ENCODE results near the gene PSME2.
A peak's percentile ranks its signal among the peaks of the same experiment; 100 is the strongest.

Gene PSME2

DNA sequence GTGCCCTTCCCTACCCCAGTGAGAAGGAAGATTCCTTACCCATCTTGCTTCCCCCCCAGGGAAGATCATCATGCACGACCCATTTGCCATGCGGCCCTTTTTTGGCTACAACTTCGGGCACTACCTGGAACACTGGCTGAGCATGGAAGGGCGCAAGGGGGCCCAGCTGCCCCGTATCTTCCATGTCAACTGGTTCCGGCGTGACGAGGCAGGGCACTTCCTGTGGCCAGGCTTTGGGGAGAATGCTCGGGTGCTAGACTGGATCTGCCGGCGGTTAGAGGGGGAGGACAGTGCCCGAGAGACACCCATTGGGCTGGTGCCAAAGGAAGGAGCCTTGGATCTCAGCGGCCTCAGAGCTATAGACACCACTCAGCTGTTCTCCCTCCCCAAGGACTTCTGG lies 43.0 kb downstream of the PSME2 start:
- H3K4me3 Mint-ChIP-seq, result no peak overlapping the region
- no peaks in the 10 kb centered on the region for H3K9me3 Mint-ChIP-seq
- H3K27ac Mint-ChIP-seq, result no peak overlapping the region
- H3K4me1 Mint-ChIP-seq, result peaks cover 17% of the 10 kb centered on the region
- DNase-seq, result no peak
- H3K27me3 Mint-ChIP-seq, result no peaks in the 10 kb centered on the region
- no peak for ATAC-seq

DNA sequence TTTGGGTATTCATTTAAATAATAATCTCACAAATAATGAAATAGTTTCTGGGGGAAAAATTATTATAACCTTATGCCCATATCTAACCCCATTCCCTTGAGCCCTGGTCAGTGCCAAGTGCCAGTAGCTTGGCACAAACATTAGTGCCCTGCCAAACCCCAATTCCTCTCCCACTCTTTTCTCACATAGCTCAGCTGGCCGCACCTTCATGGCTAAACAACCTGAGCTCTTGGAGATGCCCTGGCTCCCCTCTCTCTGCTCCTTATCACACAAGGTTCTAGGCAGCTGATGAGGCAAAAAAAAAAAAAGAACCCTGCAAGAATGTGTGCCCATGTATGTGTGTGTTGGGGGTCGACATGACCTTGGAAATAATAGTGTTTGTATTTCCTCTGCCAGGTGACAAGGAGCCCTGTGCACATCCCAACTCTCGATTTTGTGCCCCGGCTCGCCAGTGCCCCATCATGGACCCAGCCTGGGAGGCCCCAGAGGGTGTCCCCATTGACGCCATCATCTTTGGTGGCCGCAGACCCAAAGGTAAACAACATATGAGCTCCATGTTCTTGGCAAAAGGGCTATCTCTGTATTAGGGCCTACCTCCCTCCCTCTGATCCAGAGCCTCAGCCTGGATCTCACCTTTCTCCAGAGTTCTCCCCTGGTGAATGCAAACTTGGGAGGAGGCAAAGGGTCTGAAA lies 43.9 kb downstream of the PSME2 start:
- Mint-ChIP-seq H3K9me3 (no peaks in the 10 kb centered on the region), H3K27ac (peak overlapping the region in 1 of 2 donors; percentile 6), H3K27me3 (no peaks in the 10 kb centered on the region), H3K4me3 (no peak overlapping the region), H3K4me1 (peaks cover 20% of the 10 kb centered on the region)
- DNase-seq (no peak), ATAC-seq (no peak)

DNA sequence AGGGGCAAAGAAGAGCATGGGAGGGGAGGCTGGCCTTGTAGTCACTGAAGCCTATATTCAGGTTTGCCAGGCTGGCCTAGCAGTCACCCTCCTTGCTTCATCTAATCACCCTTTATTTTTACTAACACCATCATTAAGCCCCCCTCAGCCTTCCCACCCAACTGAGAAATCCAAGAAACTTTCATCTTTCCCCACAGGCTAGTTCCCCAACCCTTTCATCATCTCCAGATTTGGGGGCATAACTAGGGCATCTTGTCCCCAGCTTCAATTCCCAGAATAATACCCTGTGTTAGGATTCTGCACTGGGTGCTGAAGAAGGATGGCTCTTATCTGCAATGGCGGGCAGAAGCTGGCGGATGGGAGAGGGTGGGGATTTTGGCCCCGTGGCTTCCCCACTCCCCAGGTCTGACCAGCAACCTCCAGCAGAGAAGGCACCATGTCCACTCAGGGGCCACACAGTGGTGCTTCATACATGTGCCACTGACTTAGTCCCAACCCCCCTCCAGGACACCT lies 45.4 kb downstream of the PSME2 start:
- ATAC-seq (no peak), DNase-seq (no peak)
- no peaks in the 10 kb centered on the region for H3K27me3 Mint-ChIP-seq
- H3K9me3 Mint-ChIP-seq, result no peaks in the 10 kb centered on the region
- H3K27ac Mint-ChIP-seq, result peak overlapping the region in 1 of 2 donors; percentile 12
- no peak overlapping the region for H3K4me3 Mint-ChIP-seq
- peaks cover 24% of the 10 kb centered on the region for H3K4me1 Mint-ChIP-seq

GRCh38 chr14:24100197-24100981 lies 46.0 kb downstream of the PSME2 start:
- peaks cover 23% of the 10 kb centered on the region for H3K4me1 Mint-ChIP-seq

GRCh38 chr14:24098927-24099813 lies 47.2 kb downstream of the PSME2 start:
- Mint-ChIP-seq H3K27ac (no peak overlapping the region), H3K9me3 (no peaks in the 10 kb centered on the region), H3K4me3 (no peak overlapping the region), H3K4me1 (peaks cover 22% of the 10 kb centered on the region), H3K27me3 (no peaks in the 10 kb centered on the region)
- no peak for ATAC-seq
- no peak for DNase-seq

More at GRCh38 chr14:24100197-24100981, 46.0 kb downstream of the PSME2 start:
- Mint-ChIP-seq H3K4me3 (no peak overlapping the region), H3K27ac (no peak overlapping the region), H3K27me3 (no peaks in the 10 kb centered on the region), H3K9me3 (no peaks in the 10 kb centered on the region)
- ATAC-seq, result no peak
- no peak for DNase-seq

GRCh38 chr14:24098229-24098926 lies 48.0 kb downstream of the PSME2 start:
- no peak overlapping the region for H3K4me3 Mint-ChIP-seq
- H3K27me3 Mint-ChIP-seq, result no peaks in the 10 kb centered on the region
- DNase-seq (no peak), ATAC-seq (no peak)
- peaks cover 27% of the 10 kb centered on the region for H3K4me1 Mint-ChIP-seq
- H3K27ac Mint-ChIP-seq, result peak overlapping the region in 1 of 2 donors; percentile 38
- no peaks in the 10 kb centered on the region for H3K9me3 Mint-ChIP-seq

- no peaks in the 10 kb centered on the region for H3K9me3 Mint-ChIP-seq
- H3K4me3 Mint-ChIP-seq, result peak overlapping the region; percentile 39 to 57
- H3K27ac Mint-ChIP-seq, result peak overlapping the region; percentile 65 to 99
- ATAC-seq, result no peak
- H3K4me1 Mint-ChIP-seq, result peaks cover 40% of the 10 kb centered on the region
- no peak for DNase-seq
- no peaks in the 10 kb centered on the region for H3K27me3 Mint-ChIP-seq
These were observed 49.7 kb downstream of the PSME2 start for GRCh38 chr14:24096545-24097181.

GRCh38 chr14:24095271-24096068 lies 50.9 kb downstream of the PSME2 start:
- H3K4me3 Mint-ChIP-seq, result peak overlapping the region; percentile 94 to 99
- DNase-seq, result peak; percentile 64 to 79
- H3K4me1 Mint-ChIP-seq, result peaks cover 45% of the 10 kb centered on the region
- ATAC-seq, result peak; percentile 66
- H3K27me3 Mint-ChIP-seq, result no peaks in the 10 kb centered on the region
- H3K27ac Mint-ChIP-seq, result peak overlapping the region; percentile 99 to 100
- no peaks in the 10 kb centered on the region for H3K9me3 Mint-ChIP-seq

- no peak for ATAC-seq
- peak in 1 of 2 donors; percentile 29 for DNase-seq
- H3K9me3 Mint-ChIP-seq, result no peaks in the 10 kb centered on the region
- H3K4me1 Mint-ChIP-seq, result peaks cover 46% of the 10 kb centered on the region
- H3K4me3 Mint-ChIP-seq, result peak overlapping the region; percentile 94 to 99
- no peaks in the 10 kb centered on the region for H3K27me3 Mint-ChIP-seq
- peak overlapping the region; percentile 99 to 100 for H3K27ac Mint-ChIP-seq
These were observed 51.6 kb downstream of the PSME2 start for GRCh38 chr14:24094841-24095270.

DNA sequence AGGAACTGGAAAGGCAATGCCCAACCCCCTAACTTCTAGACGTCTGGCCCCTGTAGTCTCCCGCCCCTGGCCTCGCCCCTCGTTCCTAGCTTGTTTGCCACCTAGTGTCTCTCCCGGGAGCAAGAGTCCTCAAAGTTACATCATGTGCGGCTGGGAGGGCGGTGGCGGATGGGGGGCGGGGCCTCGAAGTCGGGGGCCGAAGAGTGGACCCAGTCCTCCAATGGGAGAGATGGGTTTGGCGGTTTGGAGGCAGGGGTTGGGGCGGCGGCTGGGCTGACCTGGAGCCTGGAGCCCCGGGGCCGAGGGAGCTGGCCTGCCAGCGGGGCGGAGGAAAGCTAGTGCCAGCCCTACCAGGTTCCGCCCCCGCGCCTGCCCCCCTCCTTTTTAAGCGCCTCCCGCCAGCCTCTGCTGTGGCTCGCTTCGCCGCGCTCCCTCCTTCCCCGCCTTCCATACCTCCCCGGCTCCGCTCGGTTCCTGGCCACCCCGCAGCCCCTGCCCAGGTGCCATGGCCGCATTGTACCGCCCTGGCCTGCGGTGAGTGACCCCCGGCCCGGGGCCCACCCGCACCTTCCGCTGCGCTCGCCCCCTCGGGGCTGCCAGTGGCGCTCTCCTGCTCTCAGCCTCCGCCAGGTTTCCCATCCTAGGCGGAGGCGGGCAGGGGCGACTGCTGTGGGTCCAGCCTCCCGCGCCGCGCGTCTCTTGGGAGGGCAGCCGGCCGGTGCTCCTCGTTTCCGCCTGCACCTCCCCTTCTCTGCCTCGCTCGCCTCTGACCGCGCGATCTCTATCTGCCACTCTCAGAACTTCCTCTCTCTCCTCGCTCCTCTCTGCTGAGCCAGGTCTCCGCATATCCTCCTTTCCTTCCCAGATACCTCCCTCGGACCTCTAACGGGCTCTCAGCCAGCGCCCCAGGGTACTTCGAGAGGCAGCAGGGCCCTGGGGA lies 52.2 kb downstream of the PSME2 start, which contains the start of gene PCK2:
PCK2 (plus strand) TSS at position 411 of the 940 bp plus-strand sequence; CDS start at position 506, 95 bp downstream.
- no peaks in the 10 kb centered on the region for H3K9me3 Mint-ChIP-seq
- peaks cover 46% of the 10 kb centered on the region for H3K4me1 Mint-ChIP-seq
- H3K27ac Mint-ChIP-seq, result peak within 1 kb of the TSS; percentile 99 to 100
- no peaks in the 10 kb centered on the region for H3K27me3 Mint-ChIP-seq
- ATAC-seq (peak; percentile 90), DNase-seq (peak; percentile 88 to 95)
- H3K4me3 Mint-ChIP-seq, result peak within 1 kb of the TSS; percentile 94 to 99

Measured in stimulated activated naive CD8-positive, alpha-beta T cell treated with anti-CD3 and anti-CD28 coated beads, Interleukin-15, amount 100 ng/mL, for 72 hours (primary cell).